Esophagus (tissue), 2 donors: ENCODE data around the gene ATRNL1. TPM values are rescaled to one million over a fixed set of nuclear protein-coding genes. Genes with fewer than 3 reads are reported as not detected.
"Not testable (repeated sequence)": the region's sequence is repeated elsewhere in the genome, so short reads cannot be mapped to it uniquely, and the experiment has no call there.

Experiments
- H3K27ac ChIP-seq, 2 donors: one replicate each; pipeline ENCODE4 v1.5.1; 2013; ENCODE audit warnings: low read depth in 2 of 2, mild to moderate bottlenecking in 2 of 2, inconsistent platforms in 1 of 2, low read length in 1 of 2, moderate library complexity in 1 of 2
- H3K27me3 ChIP-seq, 2 donors: one replicate each; pipeline ENCODE4 v1.6.1; 2013; ENCODE audit warnings: low read length in 2 of 2, control low read depth in 1 of 2, mild to moderate bottlenecking in 1 of 2; ENCODE audit not compliant: insufficient read depth in 2 of 2, control insufficient read depth in 1 of 2
- H3K36me3 ChIP-seq, 2 donors: one replicate each; pipeline ENCODE4 v1.6.1; 2013; ENCODE audit warnings: low read length in 1 of 2; ENCODE audit not compliant: control insufficient read depth in 2 of 2, insufficient read depth in 2 of 2
- H3K4me1 ChIP-seq, 2 donors: one replicate each; pipeline ENCODE4 v1.6.1; 2013; ENCODE audit warnings: low read length in 1 of 2; ENCODE audit not compliant: control insufficient read depth in 2 of 2, insufficient read depth in 2 of 2
- H3K4me3 ChIP-seq, 2 donors: one replicate each; pipeline ENCODE4 v1.5.1; 2013; ENCODE audit warnings: low read length in 2 of 2, mild to moderate bottlenecking in 2 of 2, low read depth in 1 of 2, moderate library complexity in 1 of 2
- H3K9me3 ChIP-seq, 2 donors: one replicate each; pipeline ENCODE4 v1.6.1; 2013; ENCODE audit warnings: mild to moderate bottlenecking in 2 of 2, low read depth in 1 of 2, low read length in 1 of 2, moderate library complexity in 1 of 2; ENCODE audit not compliant: control insufficient read depth in 2 of 2, insufficient read depth in 1 of 2
- WGBS, 2 donors: extraction: QIAGEN DNeasy Blood & Tissue Kit; methylation state at CpG; one replicate each; pipeline ENCODE4 v1.1.7; 2013; 5-methylcytosine and 5-hydroxymethylcytosine counted together
- polyA plus RNA-seq, 2 donors: library from polyadenylated mRNA; stranded (reverse); fragments of 200-250 nt; gene quantifications; one replicate each; pipeline ENCODE4 v1.2.3, GENCODE V29; 2013
- donor health status: healthy with polysubstance abuse.
- donor health status: Bipolar disorder and iron deficiency.

The ATRNL1 gene
- polyA plus RNA-seq, 2 donors: 0.20 to 0.39 TPM

- WGBS, 2 donors: 81 to 84% methylated on average over 5 of the region's 5 CpGs
- Histone ChIP-seq H3K27me3 (no peaks in the 10 kb centered on the region), H3K9me3 (no peaks in the 10 kb centered on the region), H3K4me1 (no peaks in the 10 kb centered on the region), H3K4me3 (no peak overlapping the region), H3K27ac (no peak overlapping the region), H3K36me3 (no peaks in the 10 kb centered on the region)
These were observed 634.0 kb downstream of the ATRNL1 start for GRCh38 chr10:115727129-115727528.

GRCh38 chr10:115744089-115744488 lies 650.9 kb downstream of the ATRNL1 start:
- Histone ChIP-seq H3K27me3 (no peaks in the 10 kb centered on the region), H3K4me3 (no peak overlapping the region), H3K36me3 (no peaks in the 10 kb centered on the region), H3K4me1 (no peaks in the 10 kb centered on the region), H3K9me3 (no peaks in the 10 kb centered on the region), H3K27ac (no peak overlapping the region)
- 91 to 92% methylated on average over 1 of the region's 1 CpG for WGBS, 2 donors

GRCh38 chr10:115745943-115746342 lies 652.8 kb downstream of the ATRNL1 start:
- H3K9me3 ChIP-seq: no peaks in the 10 kb centered on the region
- H3K4me3 ChIP-seq: no peak overlapping the region
- 61 to 77% methylated on average over 2 of the region's 2 CpGs for WGBS, 2 donors
- no peaks in the 10 kb centered on the region for H3K27me3 ChIP-seq
- no peaks in the 10 kb centered on the region for H3K36me3 ChIP-seq
- no peak overlapping the region for H3K27ac ChIP-seq
- H3K4me1 ChIP-seq: no peaks in the 10 kb centered on the region

- Histone ChIP-seq H3K27me3 (no peaks in the 10 kb centered on the region), H3K9me3 (no peaks in the 10 kb centered on the region), H3K36me3 (no peaks in the 10 kb centered on the region), H3K27ac (no peak overlapping the region), H3K4me3 (no peak overlapping the region), H3K4me1 (no peaks in the 10 kb centered on the region)
- 86 to 91% methylated on average over 2 of the region's 2 CpGs for WGBS, 2 donors
These were observed 654.6 kb downstream of the ATRNL1 start for GRCh38 chr10:115747811-115748210.

GRCh38 chr10:115758488-115758887 lies 665.3 kb downstream of the ATRNL1 start:
- not testable (repeated sequence) for H3K27me3 ChIP-seq, H3K36me3 ChIP-seq, H3K27ac ChIP-seq, H3K4me3 ChIP-seq, H3K4me1 ChIP-seq, H3K9me3 ChIP-seq
- WGBS, 2 donors: 48 to 50% methylated on average over 8 of the region's 8 CpGs

GRCh38 chr10:115760131-115760530 lies 667.0 kb downstream of the ATRNL1 start:
- H3K4me3 ChIP-seq: no peak overlapping the region
- no peaks in the 10 kb centered on the region for H3K9me3 ChIP-seq
- 79 to 93% methylated on average over 1 of the region's 1 CpG for WGBS, 2 donors
- no peak overlapping the region for H3K27ac ChIP-seq
- H3K36me3 ChIP-seq: no peaks in the 10 kb centered on the region
- no peaks in the 10 kb centered on the region for H3K27me3 ChIP-seq
- no peaks in the 10 kb centered on the region for H3K4me1 ChIP-seq

GRCh38 chr10:115761166-115761565 lies 668.0 kb downstream of the ATRNL1 start:
- Histone ChIP-seq H3K27me3 (no peaks in the 10 kb centered on the region), H3K9me3 (no peaks in the 10 kb centered on the region), H3K27ac (no peak overlapping the region), H3K4me3 (no peak overlapping the region), H3K4me1 (no peaks in the 10 kb centered on the region), H3K36me3 (no peaks in the 10 kb centered on the region)
- 56 to 88% methylated on average over 2 of the region's 2 CpGs for WGBS, 2 donors

GRCh38 chr10:115762029-115762428 lies 668.9 kb downstream of the ATRNL1 start:
- H3K36me3 ChIP-seq: no peaks in the 10 kb centered on the region
- H3K4me1 ChIP-seq: no peaks in the 10 kb centered on the region
- no peaks in the 10 kb centered on the region for H3K9me3 ChIP-seq
- no peaks in the 10 kb centered on the region for H3K27me3 ChIP-seq
- H3K27ac ChIP-seq: no peak overlapping the region
- no peak overlapping the region for H3K4me3 ChIP-seq

- no peak overlapping the region for H3K27ac ChIP-seq
- H3K27me3 ChIP-seq: no peaks in the 10 kb centered on the region
- H3K4me3 ChIP-seq: no peak overlapping the region
- H3K36me3 ChIP-seq: no peaks in the 10 kb centered on the region
- H3K9me3 ChIP-seq: no peaks in the 10 kb centered on the region
- H3K4me1 ChIP-seq: no peaks in the 10 kb centered on the region
These were observed 678.6 kb downstream of the ATRNL1 start for GRCh38 chr10:115771755-115772154.

GRCh38 chr10:115772606-115773005 lies 679.4 kb downstream of the ATRNL1 start:
- no peaks in the 10 kb centered on the region for H3K27me3 ChIP-seq
- no peaks in the 10 kb centered on the region for H3K4me1 ChIP-seq
- no peaks in the 10 kb centered on the region for H3K9me3 ChIP-seq
- WGBS, 2 donors: 82 to 90% methylated on average over 1 of the region's 1 CpG
- no peaks in the 10 kb centered on the region for H3K36me3 ChIP-seq
- no peak overlapping the region for H3K4me3 ChIP-seq
- H3K27ac ChIP-seq: no peak overlapping the region
